HEK293 (cell line): ENCODE results near the gene TPD52L1.

Experiments used
- CTCF ChIA-PET: fragments of 350-600 bp; formaldehyde crosslinking; extraction: SDS; loops from one replicate; lab custom pipeline; 2021; ENCODE audit warnings: antibody characterized with exemption; lab: Yijun Ruan, JAX
- POLR2A ChIA-PET: fragments of 300-600 bp; formaldehyde crosslinking; extraction: SDS; loops from one replicate; lab custom pipeline; 2020; ENCODE audit warnings: antibody characterized with exemption, inconsistent platforms; lab: Yijun Ruan, JAX
- H3K27ac ChIP-seq: fragments of 200-500 bp; sonication (Bioruptor generic); 2 replicates; pipeline ENCODE4 v1.5.1; 2014; ENCODE audit warnings: low read depth, low read length, control low read depth, inconsistent platforms; ENCODE audit errors: extremely low read depth
- H3K36me3 ChIP-seq, 2 experiments: fragments of 200-500 bp in 1 of 2; sonication (Bioruptor generic) in 1 of 2; 1 replicate in 1 of 2; 2 replicates in 1 of 2; pipeline ENCODE4 v1.5.1; 2014 to 2017; ENCODE audit warnings: inconsistent platforms in 2 of 2, low read length in 2 of 2; ENCODE audit not compliant: control insufficient read depth in 2 of 2, insufficient read depth in 1 of 2
- H3K4me1 ChIP-seq: fragments of 200-500 bp; sonication (Bioruptor generic); 2 replicates; pipeline ENCODE4 v1.5.1; 2014; ENCODE audit warnings: mild to moderate bottlenecking, low read length, inconsistent platforms; ENCODE audit not compliant: control insufficient read depth, insufficient read depth
- H3K4me3 ChIP-seq: 2 replicates; pipeline ENCODE4 v1.5.1; 2011; ENCODE audit warnings: low read depth, mild to moderate bottlenecking, control low read depth, low read length, moderate library complexity
- H3K9me3 ChIP-seq: fragments of 200-500 bp; sonication (Bioruptor generic); 2 replicates; pipeline ENCODE4 v1.5.1; 2014; ENCODE audit warnings: low read depth, low read length, inconsistent platforms; ENCODE audit not compliant: control insufficient read depth, insufficient read depth
- BCL11A ChIP-seq: fragments of 450-650 bp; formaldehyde crosslinking; IDR thresholded peaks from 2 replicates; pipeline ENCODE4 v1.5.1; 2016; ENCODE audit warnings: low read depth, missing biosample characterization, missing genetic modification characterization
- PRDM1 ChIP-seq: fragments of 450-650 bp; formaldehyde crosslinking; IDR thresholded peaks from 2 replicates; pipeline ENCODE4; 2016; ENCODE audit warnings: missing biosample characterization, missing genetic modification characterization
- PRDM6 ChIP-seq: fragments of 450-650 bp; formaldehyde crosslinking; IDR thresholded peaks from 2 replicates; pipeline ENCODE4 v1.5.1; 2017; ENCODE audit warnings: missing biosample characterization, missing genetic modification characterization
- SCRT1 ChIP-seq: fragments of 450-650 bp; formaldehyde crosslinking; IDR thresholded peaks from 2 replicates; pipeline ENCODE4 v1.5.1; 2016; ENCODE audit warnings: missing biosample characterization, missing genetic modification characterization, borderline replicate concordance
- SP2 ChIP-seq: fragments of 450-650 bp; formaldehyde crosslinking; IDR thresholded peaks from 2 replicates; pipeline ENCODE4 v1.5.1; 2016; ENCODE audit warnings: missing biosample characterization, missing genetic modification characterization
- YY1 ChIP-seq: fragments of 450-650 bp; formaldehyde crosslinking; IDR thresholded peaks from 2 replicates; pipeline ENCODE4 v1.5.1; 2018; ENCODE audit warnings: missing biosample characterization, missing genetic modification characterization
- YY2 ChIP-seq: fragments of 450-650 bp; formaldehyde crosslinking; IDR thresholded peaks from 2 replicates; pipeline ENCODE4 v1.5.1; 2016; ENCODE audit warnings: missing biosample characterization, missing genetic modification characterization
- ZBTB20 ChIP-seq: fragments of 450-650 bp; formaldehyde crosslinking; IDR thresholded peaks from 2 replicates; pipeline ENCODE4 v1.5.1; 2016; ENCODE audit warnings: missing biosample characterization, missing genetic modification characterization
- ZNF19 ChIP-seq: fragments of 450-650 bp; formaldehyde crosslinking; IDR thresholded peaks from 2 replicates; pipeline ENCODE4; 2016; ENCODE audit warnings: missing biosample characterization, missing genetic modification characterization, low read depth
- ZNF292 ChIP-seq: fragments of 450-650 bp; formaldehyde crosslinking; IDR thresholded peaks from 2 replicates; pipeline ENCODE4 v1.5.1; 2016; ENCODE audit warnings: low read depth, missing biosample characterization, missing genetic modification characterization, borderline replicate concordance
- ZNF335 ChIP-seq: fragments of 450-650 bp; formaldehyde crosslinking; conservative IDR thresholded peaks from 2 replicates; pipeline ENCODE4 v1.5.1; 2016; ENCODE audit warnings: missing biosample characterization, missing genetic modification characterization
- ZNF473 ChIP-seq: fragments of 450-650 bp; formaldehyde crosslinking; IDR thresholded peaks from 2 replicates; pipeline ENCODE4 v1.5.1; 2017; ENCODE audit warnings: missing biosample characterization, missing genetic modification characterization
- ZNF544 ChIP-seq: fragments of 450-650 bp; formaldehyde crosslinking; IDR thresholded peaks from 2 replicates; pipeline ENCODE4 v1.5.0; 2017; ENCODE audit warnings: missing biosample characterization, missing genetic modification characterization
- ZNF561 ChIP-seq: fragments of 450-650 bp; IDR thresholded peaks from 2 replicates; pipeline ENCODE4 v1.5.1; 2018; ENCODE audit warnings: missing biosample characterization, missing genetic modification characterization, borderline replicate concordance
- ZNF596 ChIP-seq: fragments of 450-650 bp; IDR thresholded peaks from 2 replicates; pipeline ENCODE4 v1.5.0; 2018; ENCODE audit warnings: missing biosample characterization, mild to moderate bottlenecking, missing genetic modification characterization, moderate library complexity
- ZNF629 ChIP-seq: fragments of 450-650 bp; formaldehyde crosslinking; IDR thresholded peaks from 2 replicates; pipeline ENCODE4 v1.5.1; 2017; ENCODE audit warnings: missing biosample characterization, missing genetic modification characterization
- ZNF677 ChIP-seq: fragments of 450-650 bp; IDR thresholded peaks from 2 replicates; pipeline ENCODE4 v1.5.0; 2018; ENCODE audit warnings: missing biosample characterization, mild to moderate bottlenecking, missing genetic modification characterization, moderate library complexity
- ZNF76 ChIP-seq: fragments of 450-650 bp; formaldehyde crosslinking; IDR thresholded peaks from 2 replicates; pipeline ENCODE4; 2016; ENCODE audit warnings: low read depth, missing biosample characterization, missing genetic modification characterization, borderline replicate concordance
- ZNF791 ChIP-seq: fragments of 450-650 bp; formaldehyde crosslinking; IDR thresholded peaks from 2 replicates; pipeline ENCODE4 v1.5.1; 2016; ENCODE audit warnings: missing biosample characterization, missing genetic modification characterization
- ZNF843 ChIP-seq: fragments of 450-650 bp; formaldehyde crosslinking; IDR thresholded peaks from 2 replicates; pipeline ENCODE4 v1.5.1; 2016; ENCODE audit warnings: missing biosample characterization, missing genetic modification characterization
- TF ChIP-seq, protein P1 (sequence below): fragments of 450-650 bp; formaldehyde crosslinking; IDR thresholded peaks from 2 replicates; pipeline ENCODE4 v1.5.1; 2016; ENCODE audit warnings: missing biosample characterization, missing genetic modification characterization
- TF ChIP-seq, protein P2 (sequence below): fragments of 450-650 bp; formaldehyde crosslinking; IDR thresholded peaks from 2 replicates; pipeline ENCODE4 v1.5.1; 2016; ENCODE audit warnings: missing biosample characterization, missing genetic modification characterization
- TF ChIP-seq, protein P3 (sequence below): fragments of 450-650 bp; formaldehyde crosslinking; IDR thresholded peaks from 2 replicates; pipeline ENCODE4 v1.5.1; 2016; ENCODE audit warnings: missing biosample characterization, missing genetic modification characterization

TPD52L1 gene

GRCh38 chr6:125255201-125255600 is 101.6 kb downstream of the TPD52L1 start (continued):
- TF ChIP-seq, protein P1, sequence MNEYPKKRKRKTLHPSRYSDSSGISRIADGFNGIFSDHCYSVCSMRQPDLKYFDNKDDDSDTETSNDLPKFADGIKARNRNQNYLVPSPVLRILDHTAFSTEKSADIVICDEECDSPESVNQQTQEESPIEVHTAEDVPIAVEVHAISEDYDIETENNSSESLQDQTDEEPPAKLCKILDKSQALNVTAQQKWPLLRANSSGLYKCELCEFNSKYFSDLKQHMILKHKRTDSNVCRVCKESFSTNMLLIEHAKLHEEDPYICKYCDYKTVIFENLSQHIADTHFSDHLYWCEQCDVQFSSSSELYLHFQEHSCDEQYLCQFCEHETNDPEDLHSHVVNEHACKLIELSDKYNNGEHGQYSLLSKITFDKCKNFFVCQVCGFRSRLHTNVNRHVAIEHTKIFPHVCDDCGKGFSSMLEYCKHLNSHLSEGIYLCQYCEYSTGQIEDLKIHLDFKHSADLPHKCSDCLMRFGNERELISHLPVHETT = no peak
- TF ChIP-seq SCRT1 (tag by site-specific recombination) (no peak), ZNF19 (no peak)

DNA sequence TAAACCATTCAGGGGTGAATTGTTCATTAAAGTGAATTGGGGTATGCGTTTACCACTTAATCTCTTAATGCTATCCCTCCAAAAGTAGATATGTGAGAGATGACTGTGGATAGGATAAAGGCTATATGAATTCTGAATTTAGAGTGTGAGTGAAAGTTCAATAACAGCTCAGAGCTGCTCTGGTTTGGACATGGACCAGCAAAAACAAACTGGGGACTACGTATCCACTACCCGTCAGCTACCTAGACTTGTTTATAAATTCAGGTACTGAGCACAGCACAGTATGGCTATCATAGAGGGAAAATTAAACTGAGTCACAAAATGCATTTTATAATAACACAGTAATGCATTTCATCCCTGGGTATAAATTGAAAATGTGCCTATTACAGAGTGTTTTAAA is 103.8 kb downstream of the TPD52L1 start:
- no peak for TF ChIP-seq ZNF561
- no peak for TF ChIP-seq ZNF677
- TF ChIP-seq, protein P2, sequence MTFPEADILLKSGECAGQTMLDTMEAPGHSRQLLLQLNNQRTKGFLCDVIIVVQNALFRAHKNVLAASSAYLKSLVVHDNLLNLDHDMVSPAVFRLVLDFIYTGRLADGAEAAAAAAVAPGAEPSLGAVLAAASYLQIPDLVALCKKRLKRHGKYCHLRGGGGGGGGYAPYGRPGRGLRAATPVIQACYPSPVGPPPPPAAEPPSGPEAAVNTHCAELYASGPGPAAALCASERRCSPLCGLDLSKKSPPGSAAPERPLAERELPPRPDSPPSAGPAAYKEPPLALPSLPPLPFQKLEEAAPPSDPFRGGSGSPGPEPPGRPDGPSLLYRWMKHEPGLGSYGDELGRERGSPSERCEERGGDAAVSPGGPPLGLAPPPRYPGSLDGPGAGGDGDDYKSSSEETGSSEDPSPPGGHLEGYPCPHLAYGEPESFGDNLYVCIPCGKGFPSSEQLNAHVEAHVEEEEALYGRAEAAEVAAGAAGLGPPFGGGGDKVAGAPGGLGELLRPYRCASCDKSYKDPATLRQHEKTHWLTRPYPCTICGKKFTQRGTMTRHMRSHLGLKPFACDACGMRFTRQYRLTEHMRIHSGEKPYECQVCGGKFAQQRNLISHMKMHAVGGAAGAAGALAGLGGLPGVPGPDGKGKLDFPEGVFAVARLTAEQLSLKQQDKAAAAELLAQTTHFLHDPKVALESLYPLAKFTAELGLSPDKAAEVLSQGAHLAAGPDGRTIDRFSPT (tag by site-specific recombination) = no peak
- no peak for TF ChIP-seq ZNF791
- TF ChIP-seq SP2 = no peak
- no peak for TF ChIP-seq YY1 (tag by site-specific recombination)
- no peak for TF ChIP-seq BCL11A (tag by site-specific recombination)
- TF ChIP-seq YY2 = no peak
- TF ChIP-seq, protein P3, sequence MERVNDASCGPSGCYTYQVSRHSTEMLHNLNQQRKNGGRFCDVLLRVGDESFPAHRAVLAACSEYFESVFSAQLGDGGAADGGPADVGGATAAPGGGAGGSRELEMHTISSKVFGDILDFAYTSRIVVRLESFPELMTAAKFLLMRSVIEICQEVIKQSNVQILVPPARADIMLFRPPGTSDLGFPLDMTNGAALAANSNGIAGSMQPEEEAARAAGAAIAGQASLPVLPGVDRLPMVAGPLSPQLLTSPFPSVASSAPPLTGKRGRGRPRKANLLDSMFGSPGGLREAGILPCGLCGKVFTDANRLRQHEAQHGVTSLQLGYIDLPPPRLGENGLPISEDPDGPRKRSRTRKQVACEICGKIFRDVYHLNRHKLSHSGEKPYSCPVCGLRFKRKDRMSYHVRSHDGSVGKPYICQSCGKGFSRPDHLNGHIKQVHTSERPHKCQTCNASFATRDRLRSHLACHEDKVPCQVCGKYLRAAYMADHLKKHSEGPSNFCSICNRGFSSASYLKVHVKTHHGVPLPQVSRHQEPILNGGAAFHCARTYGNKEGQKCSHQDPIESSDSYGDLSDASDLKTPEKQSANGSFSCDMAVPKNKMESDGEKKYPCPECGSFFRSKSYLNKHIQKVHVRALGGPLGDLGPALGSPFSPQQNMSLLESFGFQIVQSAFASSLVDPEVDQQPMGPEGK (tag by site-specific recombination) = no peak
- TF ChIP-seq, all 188 proteins: peak for 0
- no peak overlapping the region for H3K27ac ChIP-seq
- H3K36me3 ChIP-seq = no peaks in the 10 kb centered on the region
- 0 out of 2 replicates have a peak, but pooled peaks cover 3% of the 10 kb centered on the region for H3K4me1 ChIP-seq
- no peak overlapping the region for H3K4me3 ChIP-seq
- H3K9me3 ChIP-seq = no peaks in the 10 kb centered on the region
- CTCF ChIA-PET = interaction anchor here (0.7 to 1.3 kb wide), 2 partner anchors 9 to 743 kb away, joined by 3 read pairs; no protein-coding TSS in a partner anchor
- POLR2A ChIA-PET = no interaction called here

- Histone ChIP-seq H3K27ac (no peak overlapping the region), H3K9me3 (no peaks in the 10 kb centered on the region), H3K36me3 (peaks cover 4 to 6% of the 10 kb centered on the region in 2 experiments; a peak in 2 of 3 replicates), H3K4me3 (no peak overlapping the region), H3K4me1 (0 out of 2 replicates have a peak, but pooled peaks cover 3% of the 10 kb centered on the region)
- TF ChIP-seq ZNF544 (tag by site-specific recombination) = no peak
- 0 out of 2 replicates have a peak, but pooled peaks have one; percentile 12 for TF ChIP-seq ZNF335 (tag by site-specific recombination)
- CTCF ChIA-PET = interaction anchor here (0.7 to 1.3 kb wide), 2 partner anchors 11 to 180 kb away, joined by 3 read pairs; no protein-coding TSS in a partner anchor
- POLR2A ChIA-PET = no interaction called here
These were observed 105.2 kb downstream of the TPD52L1 start for GRCh38 chr6:125258651-125259353.

DNA sequence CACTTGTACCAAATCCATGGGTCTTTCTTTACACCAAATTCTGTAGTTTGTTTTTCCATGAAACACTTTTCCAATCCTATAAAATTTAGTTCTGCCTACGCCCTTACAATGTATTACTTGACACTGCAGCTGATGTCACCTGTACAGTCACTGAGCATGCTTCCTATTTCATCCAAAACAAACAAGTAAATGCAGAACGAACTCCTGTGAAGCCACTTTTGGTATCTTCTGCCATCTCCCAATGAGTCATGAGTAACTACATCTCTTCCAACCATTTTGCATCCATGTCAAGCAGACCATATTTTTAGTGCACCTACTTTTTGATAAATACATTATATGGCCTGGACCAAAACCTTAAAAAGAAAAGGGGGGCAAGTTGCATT is 105.8 kb downstream of the TPD52L1 start:
- H3K36me3 ChIP-seq = peaks cover 4 to 7% of the 10 kb centered on the region in 2 experiments; a peak in 2 of 3 replicates
- no peak overlapping the region for H3K4me3 ChIP-seq
- POLR2A ChIA-PET = no interaction called here
- no peak overlapping the region for H3K27ac ChIP-seq
- CTCF ChIA-PET = no interaction called here
- no peaks in the 10 kb centered on the region for H3K9me3 ChIP-seq
- 0 out of 2 replicates have a peak, but pooled peaks cover 3% of the 10 kb centered on the region for H3K4me1 ChIP-seq
- TF ChIP-seq PRDM1 (tag by site-specific recombination) = 0 out of 2 replicates have a peak, but pooled peaks have one; percentile 10
- TF ChIP-seq ZNF629 (tag by site-specific recombination) = peak; percentile 45; the same call in 1 of the 2 replicates
- TF ChIP-seq ZNF292 (tag by site-specific recombination) = no peak
- TF ChIP-seq ZNF76 (tag by site-specific recombination) = no peak
- no peak for TF ChIP-seq ZNF596 (tag by site-specific recombination)
- peak; percentile 37; the same call in 1 of the 2 replicates for TF ChIP-seq ZNF843 (tag by site-specific recombination)
- TF ChIP-seq ZBTB20 (tag by site-specific recombination) = peak; percentile 15; the same call in 1 of the 2 replicates
- no peak for TF ChIP-seq ZNF473 (tag by site-specific recombination)
- peak; percentile 11; the same call in 1 of the 2 replicates for TF ChIP-seq PRDM6 (tag by site-specific recombination)
